ENCODE results near the gene E2F3. TPM values are rescaled to one million over a fixed set of nuclear protein-coding genes. Genes with fewer than 3 reads are reported as not detected.

The E2F3 gene
- total and polyA plus RNA-seq, 10 of the 15 experiments (the other 5 are each of a cell fraction or from before 2014, with no cell fraction given), result 5.1 to 16.8 (median 10.6) TPM

- TF ChIP-seq NR2F1 (conservative IDR thresholded peaks at IDR 0.05) (no peak; the same call in none of the 2 replicates), ZNF207 (IDR thresholded peaks at IDR 0.05; ENCODE audit: borderline replicate concordance) (no peak), CUX1 (IDR thresholded peaks at IDR 0.05; ENCODE audit: insufficient replicate concordance, low read depth, low read length) (no peak), MAX (IDR thresholded peaks at IDR 0.05; ENCODE audit: low read depth, low read length) (peak; percentile 75), NFIC (IDR thresholded peaks at IDR 0.05; ENCODE audit: low read depth, low read length) (no peak), RUNX3 (IDR thresholded peaks at IDR 0.05; ENCODE audit: low read length) (no peak), NR2C2 (IDR thresholded peaks at IDR 0.05; ENCODE audit: borderline replicate concordance, control insufficient read depth, insufficient read length, low read depth) (no peak), EED (IDR thresholded peaks at IDR 0.05; ENCODE audit: low read depth) (no peak; the same call in 1 of the 2 replicates), HDAC6 (IDR thresholded peaks at IDR 0.05; ENCODE audit: unreplicated experiment) (no peak), WRNIP1 (IDR thresholded peaks at IDR 0.05; ENCODE audit: borderline replicate concordance, low read depth, low read length) (no peak), SREBF2 (IDR thresholded peaks at IDR 0.05; ENCODE audit: low read length) (no peak), IRF4 (IDR thresholded peaks at IDR 0.05; ENCODE audit: low read depth, low read length) (no peak), POLR2AphosphoS2 (IDR thresholded peaks at IDR 0.05; ENCODE audit: low read depth, low read length) (no peak), HSF1 (IDR thresholded peaks at IDR 0.05; ENCODE audit: low read depth, low read length) (no peak), MTA3 (IDR thresholded peaks at IDR 0.05; ENCODE audit: borderline replicate concordance, low read length) (no peak), CBX5 (IDR thresholded peaks at IDR 0.05; ENCODE audit: low read depth) (no peak), LARP7 (IDR thresholded peaks at IDR 0.05) (no peak), RFX5 (IDR thresholded peaks at IDR 0.05; ENCODE audit: low read depth, low read length) (no peak), SPI1 (IDR thresholded peaks at IDR 0.05; ENCODE audit: borderline replicate concordance, insufficient read depth, low read depth, low read length) (no peak), MEF2A (IDR thresholded peaks at IDR 0.05; ENCODE audit: insufficient read depth, low read depth, low read length) (no peak), POU2F2 (IDR thresholded peaks at IDR 0.05; ENCODE audit: borderline replicate concordance, low read depth, low read length) (0 out of 3 replicates have a peak, but pooled peaks have one; percentile 8), PKNOX1 (IDR thresholded peaks at IDR 0.05) (no peak), SUZ12 (IDR thresholded peaks at IDR 0.05; ENCODE audit: unreplicated experiment) (no peak), SMAD5 (IDR thresholded peaks at IDR 0.05; ENCODE audit: low read depth) (no peak), CREB1 (IDR thresholded peaks at IDR 0.05; ENCODE audit: low read depth) (peak; percentile 92)
These were observed 1.5 kb downstream of the E2F3 start (continued) for GRCh38 chr6:20403070-20403765.
